ENCODE data around the gene RBAK. TPM values are rescaled to one million over a fixed set of nuclear protein-coding genes. Genes with fewer than 3 reads are reported as not detected.

Gene RBAK
- total RNA-seq, 1 experiment from 2014 or later, result 14.8 TPM

- Mint-ChIP-seq H3K36me3 (ENCODE audit: insufficient read depth, unreplicated experiment) (no peaks in the 10 kb centered on the region), H3K4me1 (ENCODE audit: low read depth, unreplicated experiment) (no peaks in the 10 kb centered on the region), H3K9me3 (ENCODE audit: low read depth, unreplicated experiment) (peaks cover 12% of the 10 kb centered on the region), H3K4me3 (ENCODE audit: low read depth, unreplicated experiment) (no peak overlapping the region), H3K27ac (ENCODE audit: unreplicated experiment) (no peak overlapping the region), H3K27me3 (ENCODE audit: unreplicated experiment) (no peaks in the 10 kb centered on the region)
- BruUV-seq (replicated peaks), result no TSS peak
- CTCF ChIA-PET, result no interaction called here
- intact Hi-C loops (cut with micrococcal nuclease; ENCODE audit: unreplicated experiment), result no loop called here
- no peak for TF ChIP-seq CTCF (IDR thresholded peaks at IDR 0.05; ENCODE audit: unreplicated experiment)
- no peak for DNase-seq
These were observed 48.3 kb downstream of the RBAK start for GRCh38 chr7:5093948-5094347.

GRCh38 chr7:5094641-5095040, 49.0 kb downstream of the RBAK start:
- peaks cover 17% of the 10 kb centered on the region for H3K9me3 Mint-ChIP-seq (ENCODE audit: low read depth, unreplicated experiment)
- no peaks in the 10 kb centered on the region for H3K4me1 Mint-ChIP-seq (ENCODE audit: low read depth, unreplicated experiment)
- BruUV-seq (replicated peaks), result no TSS peak
- H3K36me3 Mint-ChIP-seq (ENCODE audit: insufficient read depth, unreplicated experiment), result no peaks in the 10 kb centered on the region
- no peak overlapping the region for H3K4me3 Mint-ChIP-seq (ENCODE audit: low read depth, unreplicated experiment)
- CTCF ChIA-PET, result no interaction called here
- TF ChIP-seq CTCF (IDR thresholded peaks at IDR 0.05; ENCODE audit: unreplicated experiment), result no peak
- intact Hi-C loops (cut with micrococcal nuclease; ENCODE audit: unreplicated experiment), result no loop called here
- no peaks in the 10 kb centered on the region for H3K27me3 Mint-ChIP-seq (ENCODE audit: unreplicated experiment)
- no peak overlapping the region for H3K27ac Mint-ChIP-seq (ENCODE audit: unreplicated experiment)
- no peak for DNase-seq

GRCh38 chr7:5116359-5116758, 70.7 kb downstream of the RBAK start:
- Mint-ChIP-seq H3K4me3 (ENCODE audit: low read depth, unreplicated experiment) (no peak overlapping the region), H3K9me3 (ENCODE audit: low read depth, unreplicated experiment) (peaks cover 2% of the 10 kb centered on the region), H3K27me3 (ENCODE audit: unreplicated experiment) (peaks cover 67% of the 10 kb centered on the region), H3K4me1 (ENCODE audit: low read depth, unreplicated experiment) (no peaks in the 10 kb centered on the region), H3K27ac (ENCODE audit: unreplicated experiment) (no peak overlapping the region), H3K36me3 (ENCODE audit: insufficient read depth, unreplicated experiment) (no peaks in the 10 kb centered on the region)
- no peak for DNase-seq
- intact Hi-C loops (cut with micrococcal nuclease; ENCODE audit: unreplicated experiment), result no loop called here
- no TSS peak for BruUV-seq (replicated peaks)
- TF ChIP-seq CTCF (IDR thresholded peaks at IDR 0.05; ENCODE audit: unreplicated experiment), result no peak
- CTCF ChIA-PET, result interaction anchor here (0.5 kb wide), 2 partner anchors 289 to 308 kb away, joined by 5 to 6 read pairs; no protein-coding TSS in a partner anchor

- BruUV-seq (replicated peaks), result no TSS peak
- intact Hi-C loops (cut with micrococcal nuclease; ENCODE audit: unreplicated experiment), result no loop called here
- peaks cover 2% of the 10 kb centered on the region for H3K9me3 Mint-ChIP-seq (ENCODE audit: low read depth, unreplicated experiment)
- H3K4me1 Mint-ChIP-seq (ENCODE audit: low read depth, unreplicated experiment), result no peaks in the 10 kb centered on the region
- H3K36me3 Mint-ChIP-seq (ENCODE audit: insufficient read depth, unreplicated experiment), result no peaks in the 10 kb centered on the region
- no peak for TF ChIP-seq CTCF (IDR thresholded peaks at IDR 0.05; ENCODE audit: unreplicated experiment)
- no peak for DNase-seq
- CTCF ChIA-PET, result no interaction called here
- H3K4me3 Mint-ChIP-seq (ENCODE audit: low read depth, unreplicated experiment), result no peak overlapping the region
- peaks cover 64% of the 10 kb centered on the region for H3K27me3 Mint-ChIP-seq (ENCODE audit: unreplicated experiment)
- H3K27ac Mint-ChIP-seq (ENCODE audit: unreplicated experiment), result no peak overlapping the region
These were observed 71.7 kb downstream of the RBAK start for GRCh38 chr7:5117095-5117970.

Other genes starting within 250 kb of the RBAK start
- gene PAPOLB, start 183.8 kb upstream of the RBAK start, total RNA-seq (2022), result 0.07 TPM in 1 of 2 replicates, not detected in the other
- 0.83 and 1.8 TPM in 2 replicates for gene RADIL, start 162.1 kb upstream of the RBAK start, total RNA-seq (2022)
- gene MMD2, start 86.7 kb upstream of the RBAK start, total RNA-seq (2022), result not detected in 2 replicates
- 69.2 and 75.1 TPM in 2 replicates for gene WIPI2, start 144.4 kb downstream of the RBAK start, total RNA-seq (2022)
- 1.9 and 2.5 TPM in 2 replicates for gene SLC29A4, start 237.1 kb downstream of the RBAK start, total RNA-seq (2022)